GM12878 (cell line): ENCODE data around the gene PLCB2. TPM values are rescaled to one million over a fixed set of nuclear protein-coding genes. Genes with fewer than 3 reads are reported as not detected.

ENCODE experiments used
- ATF3 ChIP-seq: IDR thresholded peaks from 2 replicates; pipeline ENCODE4 v1.6.1; 2011; ENCODE audit warnings: low read depth, mild to moderate bottlenecking, low read length, moderate library complexity, borderline replicate concordance; ENCODE audit errors: extremely low read depth
- ATF7 ChIP-seq: fragments of 450-650 bp; IDR thresholded peaks from 2 replicates; pipeline ENCODE4 v1.6.1; 2016; ENCODE audit warnings: low read depth, mild to moderate bottlenecking
- BCLAF1 ChIP-seq: fragments of 450-650 bp; IDR thresholded peaks from 2 replicates; pipeline ENCODE4 v1.6.1; 2017; ENCODE audit warnings: antibody characterized with exemption, mild to moderate bottlenecking, moderate library complexity
- CHD2 ChIP-seq: IDR thresholded peaks from 2 replicates; pipeline ENCODE4 v1.6.1; 2011; ENCODE audit warnings: low read depth, low read length, improper control_type of control experiment, borderline replicate concordance
- EED ChIP-seq: sonication (generic); IDR thresholded peaks from 2 replicates; pipeline ENCODE4 v1.6.1; 2016; ENCODE audit warnings: antibody characterized with exemption, low read depth
- EZH2 ChIP-seq: IDR thresholded peaks from 2 replicates; pipeline ENCODE4 v1.6.1; 2012; ENCODE audit warnings: low read depth, mild to moderate bottlenecking, control low read depth, inconsistent platforms, low read length, borderline replicate concordance; ENCODE audit not compliant: control insufficient read depth
- JUND ChIP-seq: IDR thresholded peaks from 2 replicates; pipeline ENCODE4 v1.6.1; 2012; ENCODE audit warnings: low read depth, mild to moderate bottlenecking, low read length, improper control_type of control experiment, moderate library complexity
- MTA3 ChIP-seq: IDR thresholded peaks from 2 replicates; pipeline ENCODE4 v1.6.1; 2012; ENCODE audit warnings: low read length, inconsistent platforms, borderline replicate concordance
- NFIC ChIP-seq: IDR thresholded peaks from 2 replicates; pipeline ENCODE4 v1.6.1; 2012; ENCODE audit warnings: low read depth, mild to moderate bottlenecking, inconsistent platforms, low read length, moderate library complexity
- SMC3 ChIP-seq: IDR thresholded peaks from 2 replicates; pipeline ENCODE4 v1.6.1; 2011; ENCODE audit warnings: low read length, improper control_type of control experiment, borderline replicate concordance
- polyA plus RNA-seq, 11 experiments: library from polyadenylated mRNA; depleted of rRNA in 4 of 11; unstranded in 6 of 11; stranded (reverse) in 5 of 11; fragments of >200 nt; fragmentation: Nextera tagmentation in 4 of 11; fragmentation: Illumina TruSeq in 1 of 11; extraction: Ambion mirVana in 4 of 11; extraction: Trizol in 1 of 11; gene quantifications; 1 replicate in 1 of 11; 2 replicates in 10 of 11; pipeline versions ENCODE4 v1.2.1 to v1.2.3, GENCODE V29; 2011 to 2016; ENCODE audit warnings: inconsistent platforms in 2 of 11, missing spikeins in 2 of 11, low read depth in 1 of 11
- total RNA-seq, 4 experiments: library from RNA; depleted of rRNA in 3 of 4; stranded (reverse); fragments of >200 nt in 3 of 4; fragmentation: Illumina TruSeq in 1 of 4; extraction: Trizol in 1 of 4; gene quantifications; 2 replicates each; pipeline versions ENCODE4 v1.2.1 to v1.2.3, GENCODE V29; 2013 to 2021
- TF ChIP-seq, protein P1 (sequence below): fragments of 450-650 bp; IDR thresholded peaks from 2 replicates; pipeline ENCODE4 v1.6.1; 2017; ENCODE audit warnings: mild to moderate bottlenecking, low read depth, inconsistent platforms; ENCODE audit not compliant: poor library complexity, severe bottlenecking

The PLCB2 gene
- total and polyA plus RNA-seq, 10 of the 15 experiments (the other 5 are each of a cell fraction or from before 2014, with no cell fraction given) = 1.2 to 39.4 (median 10.7) TPM

DNA sequence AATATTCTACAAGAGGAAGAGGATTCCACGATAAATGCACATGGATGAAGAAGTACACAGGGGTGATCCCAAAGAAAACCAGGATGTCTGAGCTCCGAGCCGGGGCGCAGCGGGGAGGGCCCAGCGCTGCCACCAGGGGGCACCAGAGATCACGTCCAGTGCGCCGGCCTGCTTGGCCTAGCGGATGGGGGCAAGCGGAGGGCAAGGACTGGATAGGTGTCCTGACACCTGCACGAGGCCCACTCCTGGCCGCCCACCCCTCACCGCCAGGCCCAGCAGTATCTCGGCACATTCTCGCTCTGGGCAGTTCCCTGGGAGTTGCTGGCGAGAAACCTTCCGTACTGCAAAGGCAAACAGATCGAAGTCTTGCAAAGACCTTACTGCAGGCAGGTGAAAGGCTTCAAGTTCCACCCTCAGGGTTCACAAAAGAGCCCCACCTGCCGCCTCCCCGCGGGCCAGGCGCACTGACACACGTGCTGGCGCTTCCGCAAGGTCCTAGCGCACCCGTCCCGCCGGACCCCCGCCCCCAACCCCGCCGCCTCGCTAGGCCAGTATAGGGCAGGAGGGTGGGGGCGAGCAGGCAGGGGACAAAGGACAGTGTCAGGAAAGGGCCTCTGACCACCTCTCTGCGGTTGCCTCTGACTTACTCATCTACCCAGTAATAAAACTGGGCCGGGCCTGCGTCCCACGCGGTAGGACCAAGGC, 28.1 kb downstream of the PLCB2 start (continued):
- TF ChIP-seq ATF3 = no peak
- TF ChIP-seq ATF7 = no peak
- TF ChIP-seq EED = 0 out of 2 replicates have a peak, but pooled peaks have one; percentile 36
- TF ChIP-seq SMC3 = peak; percentile 92
- no peak for TF ChIP-seq MTA3
- TF ChIP-seq NFIC = no peak
- TF ChIP-seq JUND = no peak
- TF ChIP-seq CHD2 = no peak
- no peak for TF ChIP-seq BCLAF1
- no peak for TF ChIP-seq EZH2
- TF ChIP-seq, protein P1, sequence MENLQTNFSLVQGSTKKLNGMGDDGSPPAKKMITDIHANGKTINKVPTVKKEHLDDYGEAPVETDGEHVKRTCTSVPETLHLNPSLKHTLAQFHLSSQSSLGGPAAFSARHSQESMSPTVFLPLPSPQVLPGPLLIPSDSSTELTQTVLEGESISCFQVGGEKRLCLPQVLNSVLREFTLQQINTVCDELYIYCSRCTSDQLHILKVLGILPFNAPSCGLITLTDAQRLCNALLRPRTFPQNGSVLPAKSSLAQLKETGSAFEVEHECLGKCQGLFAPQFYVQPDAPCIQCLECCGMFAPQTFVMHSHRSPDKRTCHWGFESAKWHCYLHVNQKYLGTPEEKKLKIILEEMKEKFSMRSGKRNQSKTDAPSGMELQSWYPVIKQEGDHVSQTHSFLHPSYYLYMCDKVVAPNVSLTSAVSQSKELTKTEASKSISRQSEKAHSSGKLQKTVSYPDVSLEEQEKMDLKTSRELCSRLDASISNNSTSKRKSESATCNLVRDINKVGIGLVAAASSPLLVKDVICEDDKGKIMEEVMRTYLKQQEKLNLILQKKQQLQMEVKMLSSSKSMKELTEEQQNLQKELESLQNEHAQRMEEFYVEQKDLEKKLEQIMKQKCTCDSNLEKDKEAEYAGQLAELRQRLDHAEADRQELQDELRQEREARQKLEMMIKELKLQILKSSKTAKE = no peak
- TF ChIP-seq, all 136 proteins: peak for 6
